ENCODE results near the gene MAP4K4. TPM values are rescaled to one million over a fixed set of nuclear protein-coding genes. Genes with fewer than 3 reads are reported as not detected.

Gene MAP4K4
- polyA plus RNA-seq, 1 experiment = 158 TPM

DNA sequence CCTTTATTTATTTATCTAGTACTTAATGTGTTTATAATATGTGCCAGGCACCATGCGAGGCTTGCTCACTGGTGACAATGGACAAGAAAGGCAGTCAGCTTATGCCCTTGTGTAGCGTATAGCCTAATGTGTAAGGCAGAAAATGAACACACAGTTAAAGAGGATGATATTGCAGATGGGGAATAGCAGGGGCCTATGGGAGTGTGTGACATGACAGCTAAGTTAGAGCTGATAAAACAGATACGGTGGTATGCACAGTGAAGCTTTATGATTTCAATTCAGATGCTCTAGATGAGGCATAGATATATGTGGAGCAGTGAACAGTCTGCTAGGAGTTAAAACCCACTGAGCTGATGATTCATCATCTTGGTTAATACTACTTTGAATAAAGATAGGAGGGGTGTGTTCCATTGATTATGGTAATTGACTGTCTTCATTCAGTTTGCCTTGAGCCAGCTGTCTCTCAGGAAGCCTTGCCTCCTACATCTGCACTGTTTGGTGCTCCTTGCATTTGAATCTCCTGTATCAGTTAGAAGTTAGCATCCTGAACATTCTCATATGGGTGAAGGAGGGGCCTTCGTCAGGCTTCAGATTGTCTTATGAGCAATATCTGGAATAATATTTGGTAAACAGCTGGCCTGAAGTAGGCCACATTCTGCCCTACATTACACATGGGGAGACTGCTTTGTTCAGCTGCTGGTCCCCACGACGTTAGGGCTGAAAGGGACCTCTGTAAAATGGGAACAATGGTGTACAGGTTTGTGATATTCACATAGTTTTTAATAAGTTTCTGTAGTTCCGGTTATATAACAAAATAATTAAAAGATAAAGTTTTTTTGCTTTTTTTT, 13.2 kb downstream of the MAP4K4 start:
- Histone ChIP-seq H3K27me3 (ENCODE audit: control insufficient read depth, insufficient read depth, low read length) (no peaks in the 10 kb centered on the region), H3K27ac (ENCODE audit: low read depth, low read length) (no peak overlapping the region), H3K4me3 (ENCODE audit: low read depth, low read length) (no peak overlapping the region), H3K9me3 (ENCODE audit: control insufficient read depth, insufficient read depth, low read length) (no peaks in the 10 kb centered on the region)
- no peak for DNase-seq (ENCODE audit: low read depth, low spot score)
- POLR2A ChIA-PET = interaction anchor here (0.7 kb wide), 1 partner anchor 48 kb away, joined by 3 read pairs; no protein-coding TSS in a partner anchor
- TF ChIP-seq CTCF (IDR thresholded peaks at IDR 0.05; ENCODE audit: low read depth, low read length) = no peak
- CTCF ChIA-PET = interaction anchor here (1.0 to 1.3 kb wide), 5 partner anchors 10 to 121 kb away, joined by 3 to 6 read pairs (median 4); no protein-coding TSS in a partner anchor

DNA sequence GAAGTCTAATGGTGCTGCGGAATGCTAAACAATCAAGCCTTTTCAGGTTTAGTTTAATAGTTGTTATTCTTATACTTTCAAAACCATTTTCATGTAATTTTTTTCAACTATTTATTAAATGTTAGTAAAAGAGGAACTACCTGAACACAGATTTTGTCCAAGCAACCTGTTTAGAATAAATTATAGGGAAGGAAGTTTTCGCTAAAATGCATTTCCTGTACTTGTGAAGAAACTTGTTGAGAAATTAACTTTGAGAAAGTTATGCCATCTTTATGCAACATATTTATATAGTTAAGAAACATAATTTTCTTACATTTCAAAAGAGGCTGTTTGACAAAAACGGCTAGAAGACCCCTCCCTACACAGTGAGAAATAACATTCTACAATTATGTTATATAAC, 16.6 kb downstream of the MAP4K4 start:
- TF ChIP-seq CTCF (IDR thresholded peaks at IDR 0.05; ENCODE audit: low read depth, low read length) = no peak
- CTCF ChIA-PET = no interaction called here

DNA sequence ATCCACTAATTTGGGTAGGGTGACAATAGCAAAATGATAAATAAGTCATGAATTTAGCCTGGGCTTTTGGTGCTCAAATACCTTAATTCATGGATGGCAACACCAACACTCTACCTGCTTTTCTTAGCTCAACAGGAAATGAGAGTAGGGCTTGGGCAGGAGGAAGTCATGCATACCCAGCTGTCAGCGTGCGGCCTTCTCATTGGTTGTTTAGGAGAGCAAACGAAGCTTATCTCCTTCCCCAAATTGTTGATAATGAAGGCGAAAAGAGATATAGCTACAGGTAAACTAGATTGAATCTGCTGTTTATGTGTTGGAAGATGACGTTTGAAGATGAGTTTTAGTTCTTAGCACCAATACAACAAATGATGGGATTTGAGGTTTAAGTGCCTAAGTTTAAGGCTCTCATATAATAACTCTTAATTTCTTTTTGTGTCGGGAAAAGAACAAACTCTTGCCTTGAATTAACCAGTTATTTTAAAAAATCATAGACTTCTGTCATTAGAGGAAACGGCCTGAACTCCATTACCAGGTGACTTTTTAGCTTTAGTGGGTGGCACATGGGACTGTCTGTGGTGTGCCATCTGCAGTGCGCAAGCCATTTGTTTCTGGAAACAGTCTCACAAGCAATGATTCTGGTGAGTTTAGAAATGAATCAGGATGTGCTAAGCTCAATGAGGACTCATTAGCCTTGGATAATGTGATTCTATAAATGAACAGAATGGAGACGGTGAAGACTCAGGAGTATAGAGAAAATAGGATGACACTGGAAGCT, 19.8 kb downstream of the MAP4K4 start:
- Histone ChIP-seq H3K9me3 (ENCODE audit: control insufficient read depth, insufficient read depth, low read length) (no peaks in the 10 kb centered on the region), H3K4me3 (ENCODE audit: low read depth, low read length) (no peak overlapping the region), H3K27me3 (ENCODE audit: control insufficient read depth, insufficient read depth, low read length) (no peaks in the 10 kb centered on the region), H3K27ac (ENCODE audit: low read depth, low read length) (no peak overlapping the region)
- POLR2A ChIA-PET = interaction anchor here (0.6 kb wide), 1 partner anchor 30 kb away, joined by 4 read pairs; no protein-coding TSS in a partner anchor
- CTCF ChIA-PET = interaction anchor here (0.6 to 1.4 kb wide), 2 partner anchors 298 to 330 kb away, joined by 3 to 4 read pairs; no protein-coding TSS in a partner anchor
- DNase-seq (ENCODE audit: low read depth, low spot score) = no peak
- TF ChIP-seq CTCF (IDR thresholded peaks at IDR 0.05; ENCODE audit: low read depth, low read length) = no peak

More for the DNA sequence above, 16.6 kb downstream of the MAP4K4 start:
- Histone ChIP-seq H3K27ac (ENCODE audit: low read depth, low read length) (no peak overlapping the region), H3K27me3 (ENCODE audit: control insufficient read depth, insufficient read depth, low read length) (no peaks in the 10 kb centered on the region), H3K9me3 (ENCODE audit: control insufficient read depth, insufficient read depth, low read length) (no peaks in the 10 kb centered on the region), H3K4me3 (ENCODE audit: low read depth, low read length) (no peak overlapping the region)
- POLR2A ChIA-PET = no interaction called here
- DNase-seq (ENCODE audit: low read depth, low spot score) = no peak

DNA sequence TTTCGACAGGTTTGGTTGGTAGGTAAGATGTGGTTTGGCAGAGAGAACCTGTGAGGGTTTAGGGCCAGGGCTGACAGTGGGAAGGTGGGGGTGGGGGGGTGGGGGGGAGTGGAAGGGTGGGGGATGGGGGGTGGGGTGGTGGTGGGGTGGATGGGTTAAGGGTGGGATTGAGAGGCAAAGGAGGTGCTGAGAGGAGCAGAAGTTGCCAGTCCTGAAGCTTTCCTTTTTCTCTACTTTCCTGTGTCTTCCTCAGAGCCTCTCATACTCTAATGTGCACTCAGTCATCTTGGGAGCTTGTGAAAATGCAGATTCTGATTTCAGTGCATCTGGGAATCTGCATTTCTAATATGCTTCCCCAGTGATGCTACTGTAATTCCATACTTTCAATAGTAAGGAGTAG, 21.0 kb downstream of the MAP4K4 start:
- POLR2A ChIA-PET = interaction anchor here (0.7 kb wide), 1 partner anchor 113 kb away, joined by 5 read pairs; no protein-coding TSS in a partner anchor
- Histone ChIP-seq H3K4me3 (ENCODE audit: low read depth, low read length) (no peak overlapping the region), H3K27me3 (ENCODE audit: control insufficient read depth, insufficient read depth, low read length) (no peaks in the 10 kb centered on the region), H3K9me3 (ENCODE audit: control insufficient read depth, insufficient read depth, low read length) (no peaks in the 10 kb centered on the region), H3K27ac (ENCODE audit: low read depth, low read length) (no peak overlapping the region)
- CTCF ChIA-PET = interaction anchor here (0.6 to 1.4 kb wide), 2 partner anchors 300 to 890 kb away, joined by 3 to 4 read pairs; no protein-coding TSS in a partner anchor
- TF ChIP-seq CTCF (IDR thresholded peaks at IDR 0.05; ENCODE audit: low read depth, low read length) = no peak
- DNase-seq (ENCODE audit: low read depth, low spot score) = no peak

Measured in AG04450 (cell line).